DMS153 treated with DMSO at 0.1 percent for 48 hours (cell line): ENCODE results near the gene AGAP3.

Experiments
- DNase-seq: peaks from one replicate; lab custom pipeline; 2025; ENCODE audit not compliant: unreplicated experiment; lab: John Stamatoyannopoulos, UW

Gene AGAP3

DNA sequence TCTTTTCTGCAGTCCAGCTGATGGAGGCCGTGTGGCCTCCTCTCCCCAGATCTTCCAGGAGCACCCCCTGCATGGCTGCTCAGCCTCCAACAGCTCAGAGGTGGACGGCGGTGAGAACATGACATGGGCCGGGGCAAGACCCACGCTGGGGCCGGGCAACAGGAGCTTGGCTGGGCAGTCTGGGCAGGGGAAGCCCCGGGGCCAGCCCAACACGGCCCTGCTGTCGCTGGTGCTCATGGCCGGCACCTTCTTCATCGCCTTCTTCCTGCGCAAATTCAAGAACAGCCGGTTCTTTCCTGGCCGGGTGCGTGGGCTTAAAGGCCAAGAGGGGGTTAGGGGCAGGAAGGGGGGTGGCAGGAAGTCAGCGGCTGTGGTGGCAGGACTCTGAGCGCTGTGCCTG is 12.3 kb upstream of the AGAP3 start:
- no peak for DNase-seq

DNA sequence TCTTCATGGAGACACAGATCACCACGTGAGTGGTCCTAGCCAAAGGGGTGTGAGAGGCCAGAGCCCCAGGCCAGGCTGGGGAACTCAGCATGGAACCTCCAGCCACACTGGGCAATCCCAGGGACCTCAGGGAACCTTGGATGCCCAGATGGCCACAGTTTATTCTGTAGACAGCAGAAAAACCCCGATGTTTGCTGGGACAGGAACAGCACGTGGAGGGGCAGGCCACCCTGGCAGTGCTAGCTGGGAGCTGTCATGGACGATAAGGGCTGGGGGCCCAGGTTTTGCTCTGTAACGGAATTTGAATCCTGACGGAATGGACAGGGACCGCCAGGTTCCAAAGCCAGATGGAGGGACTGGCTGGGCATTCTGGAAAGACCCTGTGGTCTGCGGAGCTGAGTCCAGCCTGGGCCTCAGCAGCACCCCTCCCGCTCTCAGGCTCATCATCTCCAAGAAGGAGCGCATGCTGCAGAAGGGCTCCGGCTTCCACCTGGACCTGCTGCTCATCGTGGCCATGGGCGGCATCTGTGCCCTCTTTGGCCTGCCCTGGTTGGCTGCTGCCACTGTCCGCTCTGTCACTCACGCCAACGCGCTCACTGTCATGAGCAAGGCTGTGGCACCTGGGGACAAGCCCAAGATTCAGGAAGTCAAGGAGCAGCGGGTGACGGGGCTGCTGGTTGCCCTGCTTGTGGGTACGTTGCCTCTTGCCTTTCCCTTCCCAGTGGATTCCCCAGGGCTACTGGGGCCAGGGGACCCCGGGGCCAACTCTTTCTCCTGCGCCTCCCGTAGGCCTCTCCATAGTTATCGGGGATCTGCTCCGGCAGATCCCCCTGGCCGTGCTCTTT is 11.2 kb upstream of the AGAP3 start:
- DNase-seq: no peak

GRCh38 chr7:151075662-151075971 is 10.7 kb upstream of the AGAP3 start:
- DNase-seq: no peak

DNA sequence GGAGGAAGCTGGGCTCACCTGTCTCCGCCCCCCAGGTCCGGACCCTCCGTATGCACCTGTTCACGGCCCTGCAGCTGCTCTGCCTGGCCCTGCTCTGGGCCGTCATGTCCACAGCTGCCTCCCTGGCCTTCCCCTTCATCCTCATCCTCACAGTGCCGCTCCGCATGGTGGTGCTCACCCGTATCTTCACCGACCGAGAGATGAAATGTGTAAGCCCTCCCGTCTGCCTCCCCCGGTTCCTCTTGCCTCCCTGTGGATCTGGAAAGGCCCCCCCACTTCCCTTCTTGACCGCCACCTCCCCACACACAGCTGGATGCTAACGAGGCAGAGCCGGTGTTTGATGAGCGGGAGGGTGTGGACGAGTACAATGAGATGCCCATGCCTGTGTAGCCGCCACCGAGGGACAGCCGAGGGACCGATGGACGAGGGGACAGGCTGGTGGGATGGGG is 10.3 kb upstream of the AGAP3 start:
- DNase-seq: no peak

DNA sequence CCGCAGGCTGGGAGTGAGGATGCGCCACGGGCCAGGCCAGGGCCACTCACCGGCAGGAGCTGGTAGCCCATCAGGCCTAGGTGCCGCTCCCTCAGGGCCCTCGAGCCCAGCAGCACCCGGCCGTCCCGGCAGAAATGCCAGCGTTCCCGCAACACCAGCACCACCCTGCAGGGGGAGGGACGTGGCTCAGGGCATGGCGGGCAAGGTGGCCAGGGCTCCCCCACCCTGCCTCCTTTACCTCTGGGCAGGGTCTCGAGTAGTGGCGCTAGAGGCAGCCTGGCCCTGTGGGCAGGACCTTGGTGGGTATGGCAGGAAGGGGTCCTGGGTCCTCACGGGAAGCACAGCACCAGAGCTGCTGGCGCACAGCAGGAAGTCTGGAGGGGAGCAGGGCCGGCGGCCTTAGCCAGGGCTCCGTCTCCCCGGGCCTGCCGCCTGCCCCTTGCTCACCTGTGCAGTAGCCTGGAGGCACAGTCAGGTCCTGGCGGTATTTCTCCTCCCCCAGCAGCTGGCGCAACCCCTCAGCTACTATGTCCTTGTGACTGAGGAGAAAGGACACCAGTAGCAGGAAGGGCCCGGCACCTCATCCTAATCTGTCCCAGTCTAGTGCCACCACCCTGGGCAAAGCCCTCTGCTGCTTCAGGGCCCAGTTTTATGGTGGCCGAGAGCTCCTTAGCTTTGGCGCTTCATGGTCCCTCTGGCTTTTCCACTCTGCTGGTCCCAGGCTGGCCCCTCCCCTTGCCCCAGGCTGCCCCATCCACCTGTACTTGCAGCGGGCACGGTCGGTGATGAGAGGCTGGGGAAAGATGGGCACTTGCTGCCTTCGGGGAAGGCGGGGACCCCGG is 9.2 kb upstream of the AGAP3 start:
- no peak for DNase-seq

DNA sequence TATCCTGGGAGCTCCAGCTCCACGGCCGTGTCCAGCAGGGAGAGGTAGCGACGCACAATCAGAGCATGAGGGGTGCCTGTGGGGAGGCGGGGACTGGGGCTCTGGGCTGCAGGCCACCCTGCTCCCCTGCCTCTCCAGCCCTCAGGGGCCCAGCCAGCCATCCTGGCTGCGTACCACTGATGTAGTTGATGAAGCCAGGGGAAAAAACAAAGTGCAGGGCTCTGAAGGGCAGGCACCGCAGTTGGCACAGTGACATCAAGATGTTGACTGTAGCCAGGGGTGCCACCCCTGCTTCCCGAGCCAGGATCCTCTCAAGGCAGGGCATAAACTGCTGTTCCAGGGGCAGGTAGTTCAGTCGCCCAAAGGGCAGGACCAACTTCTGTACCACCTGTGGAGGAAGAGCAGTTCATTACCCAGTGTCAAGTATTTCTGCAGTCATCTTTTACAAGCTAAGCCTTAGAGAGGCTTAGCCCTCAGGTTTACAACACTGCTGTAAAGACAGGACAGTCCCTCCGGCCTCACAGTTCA is 8.5 kb upstream of the AGAP3 start:
- no peak for DNase-seq

DNA sequence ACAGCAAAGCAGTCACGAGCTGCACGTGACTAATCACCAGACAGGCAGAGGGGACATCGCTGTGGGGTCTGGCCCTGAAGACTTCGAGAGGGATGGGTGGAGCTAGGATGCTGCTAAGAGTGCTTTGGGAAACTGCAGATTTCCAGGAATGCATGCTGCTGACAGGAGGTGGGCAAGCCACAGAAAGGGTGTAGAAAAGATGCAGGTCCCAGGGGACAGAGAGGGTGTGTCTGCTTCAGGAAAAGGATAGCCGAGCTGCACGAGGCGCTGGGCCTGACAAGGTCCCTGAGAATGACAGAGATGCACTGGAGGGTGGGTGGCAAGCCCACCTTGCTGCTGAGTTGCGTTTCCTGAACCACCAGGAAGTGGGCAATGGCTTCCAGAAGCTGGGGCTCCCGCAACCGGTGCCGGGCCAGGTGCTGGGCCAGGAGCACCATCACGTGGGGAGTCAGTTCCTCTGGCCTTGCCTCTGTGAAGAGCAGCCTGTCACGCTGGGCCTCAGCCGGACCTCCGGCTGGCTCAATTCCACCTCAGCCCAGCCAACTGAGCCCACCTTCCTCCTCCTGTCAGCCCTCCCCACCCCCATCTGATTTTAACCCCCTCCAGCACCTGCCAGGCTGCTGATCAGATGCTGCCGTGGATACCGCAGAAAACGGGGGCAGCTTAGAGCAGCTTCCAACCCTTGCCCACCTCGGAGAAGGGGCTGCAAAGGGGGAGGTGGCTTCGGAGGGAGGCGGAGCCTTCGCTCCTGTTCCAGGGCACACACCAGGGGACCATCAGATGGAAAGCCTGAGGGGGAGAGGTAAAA is 7.8 kb upstream of the AGAP3 start:
- no peak for DNase-seq

- no peak for DNase-seq
Observed at GRCh38 chr7:151079199-151079910, 6.9 kb upstream of the AGAP3 start.

DNA sequence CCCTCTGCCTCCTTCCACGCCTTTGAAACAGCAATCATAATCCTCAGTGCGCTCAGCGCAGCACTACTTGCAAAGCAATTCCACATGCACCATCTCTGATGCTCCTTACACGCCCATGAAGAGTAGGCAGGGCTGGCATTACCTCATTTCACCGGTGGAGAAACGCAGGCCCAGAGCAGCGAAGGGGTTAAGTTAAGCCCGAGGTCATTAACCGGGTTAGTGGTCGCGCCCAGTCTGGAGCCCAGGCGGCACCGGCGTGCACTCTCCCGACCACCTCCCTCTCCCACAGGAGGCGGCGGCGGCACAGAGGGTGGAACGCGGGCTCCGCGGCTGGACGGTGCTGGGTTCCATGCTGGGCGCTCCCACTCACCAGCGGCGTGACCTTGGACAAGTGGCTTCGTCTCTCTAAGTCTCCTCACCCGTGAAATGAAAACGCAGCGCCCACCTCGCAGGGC is 6.2 kb upstream of the AGAP3 start:
- no peak for DNase-seq

GRCh38 chr7:151080522-151081169 is 5.6 kb upstream of the AGAP3 start, which contains the start of gene FASTK:
FASTK (minus strand) TSS chr7:151080809; CDS start chr7:151080766, 43 bp downstream.
- peak; percentile 76 for DNase-seq

DNA sequence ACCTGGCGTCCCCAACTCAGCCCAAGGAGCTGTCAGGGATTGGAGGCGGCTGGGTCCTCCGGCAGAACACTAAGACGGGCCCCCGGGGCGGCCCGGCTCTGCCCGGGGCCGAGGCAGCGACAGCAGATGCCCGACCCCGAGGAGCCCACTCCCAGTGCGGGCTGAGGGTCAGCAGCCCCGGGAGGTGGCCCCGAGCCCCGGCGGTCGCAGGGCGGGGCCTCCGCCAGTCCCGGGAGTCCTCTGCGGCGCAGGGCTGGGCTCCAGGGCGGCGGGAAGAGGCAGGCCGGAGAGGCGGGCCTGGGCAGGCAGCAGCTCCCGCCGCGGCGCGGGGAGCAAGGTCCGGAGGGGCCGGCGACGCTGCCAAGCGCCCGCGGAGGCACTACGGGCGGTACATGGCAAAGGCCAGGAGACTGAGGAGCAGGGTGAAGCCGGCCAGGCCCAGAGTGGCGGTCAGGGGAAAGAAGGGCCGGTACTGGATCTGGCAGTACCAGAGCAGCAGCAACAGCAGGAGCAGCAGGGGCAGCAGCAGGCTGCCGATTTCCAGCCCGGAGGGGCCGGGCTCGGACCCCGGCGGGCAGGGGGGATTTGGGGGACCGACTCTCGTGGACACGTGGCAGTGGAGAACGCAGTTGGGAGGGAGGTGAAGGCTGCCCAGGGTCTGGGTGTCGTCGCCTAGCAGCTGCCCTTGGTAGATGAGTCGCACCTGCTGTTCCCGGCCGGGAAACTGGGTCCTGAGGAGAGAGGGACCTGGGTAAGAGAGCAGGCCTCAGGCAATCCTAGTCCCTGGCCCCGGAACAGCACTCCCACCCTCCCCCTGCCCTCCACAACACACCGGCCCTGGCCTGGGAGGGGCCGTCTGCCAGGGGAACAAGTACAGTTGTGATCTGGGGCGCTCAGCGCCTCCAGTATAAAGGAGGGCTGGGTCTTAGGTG is 4.8 kb upstream of the AGAP3 start:
- no peak for DNase-seq

DNA sequence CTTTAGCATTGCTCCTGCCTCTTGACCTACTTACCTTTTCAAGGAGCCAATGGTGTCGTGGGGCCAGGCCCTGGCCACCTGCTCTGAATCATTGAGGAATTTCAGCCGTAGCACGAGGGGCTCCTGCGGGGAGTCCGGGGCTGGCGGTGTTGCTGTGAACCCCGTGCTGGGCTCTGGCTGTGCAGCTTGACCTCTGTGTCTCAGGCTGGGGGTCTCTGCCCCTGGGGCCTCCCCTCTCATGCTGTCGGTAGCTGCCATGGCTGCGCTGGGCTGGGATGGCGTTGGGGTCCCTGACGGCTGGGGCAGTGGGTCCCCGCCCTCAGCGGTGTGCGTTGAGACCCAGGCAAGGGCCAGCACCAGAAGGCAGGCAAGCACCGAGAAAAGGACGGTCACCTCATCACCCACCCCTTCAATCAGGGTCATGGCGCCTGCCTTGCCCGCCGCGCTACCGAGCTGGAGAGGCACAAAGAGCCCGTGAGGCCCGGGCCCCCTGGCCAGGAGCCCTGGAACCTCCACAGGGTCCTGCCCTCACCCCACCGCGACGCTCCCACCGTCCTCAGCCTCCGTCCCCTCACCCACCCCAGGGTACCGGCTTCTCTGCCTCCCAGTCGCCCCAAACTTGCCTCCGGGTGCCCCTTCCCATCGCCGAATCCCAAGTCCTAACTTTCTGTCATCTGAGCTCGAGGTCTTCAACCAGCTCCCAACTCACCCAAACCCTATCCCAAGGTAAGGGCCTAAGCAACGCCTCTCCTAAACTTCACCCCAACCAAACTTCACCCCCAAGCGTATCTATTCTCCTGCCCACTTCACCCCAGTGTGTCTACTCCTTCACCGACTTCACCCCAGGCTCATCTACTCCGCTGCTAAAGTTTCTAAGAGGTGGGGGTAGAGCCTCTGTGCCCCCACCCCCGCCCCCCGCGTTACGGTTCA is 3.9 kb upstream of the AGAP3 start:
- no peak for DNase-seq

- peak; percentile 29 for DNase-seq
Observed at GRCh38 chr7:151083071-151083823, 3.0 kb upstream of the AGAP3 start, which contains the start of gene TMUB1. TMUB1 (minus strand) TSS chr7:151083493; CDS start chr7:151082563, 930 bp downstream.

DNA sequence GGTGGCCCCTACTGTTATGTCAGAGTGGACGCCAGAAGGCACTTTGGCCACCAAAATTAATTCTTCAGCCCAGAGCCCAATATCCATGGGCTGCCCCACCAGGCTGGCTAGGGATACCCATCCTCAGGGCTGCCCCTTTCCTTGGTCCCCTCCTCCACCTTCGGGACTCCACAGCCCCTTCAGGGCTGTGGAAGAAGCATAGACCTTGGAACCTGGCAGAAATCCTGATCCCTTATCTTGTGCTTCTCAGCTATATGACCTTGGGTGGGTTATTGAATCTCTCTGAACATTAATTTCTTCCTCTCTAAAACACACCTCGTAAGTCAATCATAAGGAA is 2.5 kb upstream of the AGAP3 start:
- no peak for DNase-seq

DNA sequence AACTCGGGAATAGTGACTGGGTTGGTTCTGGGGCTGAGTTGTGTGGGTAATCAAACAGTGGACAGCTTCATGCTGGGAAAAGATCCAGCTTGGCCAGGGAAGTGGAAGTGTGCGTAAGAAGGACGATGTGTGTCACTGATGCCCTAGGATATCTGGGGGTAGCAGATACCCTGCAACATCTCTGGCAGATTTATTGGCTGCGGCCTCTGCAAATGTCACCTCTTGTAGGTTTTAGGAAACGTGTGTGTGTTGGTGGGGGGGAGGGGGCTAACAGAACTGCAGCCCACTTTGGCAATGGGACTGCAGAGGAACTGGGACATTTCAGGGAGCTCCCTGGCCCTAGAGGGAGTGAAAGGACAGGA is 965 bp upstream of the AGAP3 start:
- no peak for DNase-seq

- no peak for DNase-seq
Observed at GRCh38 chr7:151086802-151087244, 548 bp downstream of the AGAP3 start.
